Kidney glomerular epithelial cell (primary cell): ENCODE measurements around the gene ADAMTSL1.

ENCODE experiments used
- DNase-seq: peaks from one replicate; lab custom pipeline; 2025; lab: John Stamatoyannopoulos, UW

The ADAMTSL1 gene

DNA sequence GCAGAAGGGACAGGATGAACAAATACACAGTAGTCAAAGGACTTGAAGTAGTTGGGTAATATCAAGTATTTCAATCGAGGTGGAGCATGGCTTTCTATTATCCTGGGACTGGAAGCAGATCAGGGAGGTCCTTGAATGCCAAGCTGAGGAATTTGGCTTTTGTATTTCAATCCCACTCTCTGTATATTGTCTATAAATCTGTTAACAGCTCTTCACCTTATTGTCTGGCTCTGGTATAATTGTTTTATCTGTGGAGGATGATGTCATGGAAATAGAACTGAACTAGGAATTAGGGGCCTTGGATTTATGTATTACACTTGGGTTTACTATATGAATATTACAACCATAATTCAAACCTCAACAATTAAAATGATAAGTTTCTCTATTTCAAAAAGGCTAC, 6.3 kb upstream of the ADAMTSL1 start:
- DNase-seq = no peak

GRCh38 chr9:18472435-18472834, 1.5 kb upstream of the ADAMTSL1 start:
- no peak for DNase-seq

DNA sequence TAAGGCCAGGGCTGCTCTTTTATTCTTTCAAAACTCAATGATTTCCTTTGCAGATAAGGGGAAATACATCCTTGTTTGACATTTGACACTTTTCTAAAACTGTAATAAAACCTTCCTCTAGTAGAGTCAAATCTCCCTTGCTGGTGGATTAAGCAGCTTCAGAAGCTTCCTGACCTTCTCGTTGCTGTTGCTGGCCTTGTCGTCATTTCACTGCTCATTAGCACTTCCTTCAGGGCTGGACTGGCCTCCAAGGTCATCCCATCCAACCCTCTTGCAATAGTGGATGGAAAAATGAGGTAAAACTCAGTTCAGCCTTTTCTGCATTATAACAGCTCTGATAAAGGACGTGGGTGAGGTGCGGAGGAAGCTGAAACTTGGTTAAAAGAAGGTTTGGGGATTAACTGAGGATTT, 1.1 kb upstream of the ADAMTSL1 start:
- no peak for DNase-seq

- no peak for DNase-seq
Measured at GRCh38 chr9:18474783-18475182, 830 bp downstream of the ADAMTSL1 start.

DNA sequence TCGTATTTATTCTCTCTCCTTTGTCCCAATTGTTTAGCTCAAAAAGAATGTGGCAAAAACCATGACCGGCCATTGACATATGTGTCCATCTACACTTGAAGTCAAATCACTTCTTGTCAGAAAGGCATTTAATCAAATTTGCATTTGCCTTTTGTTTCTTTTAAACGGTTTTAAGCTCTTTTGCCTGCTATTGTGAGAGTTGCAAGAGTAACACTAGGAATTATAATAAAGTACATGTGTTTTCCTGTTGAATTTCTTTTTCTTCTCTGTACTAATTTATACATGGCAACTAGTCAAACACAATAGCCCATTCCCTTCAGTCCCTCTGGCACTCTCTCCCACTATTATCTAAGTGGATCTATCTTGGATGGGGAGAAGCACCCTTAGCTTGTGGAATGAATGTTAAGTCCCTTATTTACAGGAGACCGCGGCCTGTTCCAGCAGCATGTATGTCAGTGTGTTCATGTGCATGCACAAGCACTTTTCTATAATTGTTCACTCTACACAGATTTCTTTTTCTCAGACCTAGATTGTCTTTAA, 3.2 kb downstream of the ADAMTSL1 start:
- DNase-seq = no peak

GRCh38 chr9:18477719-18478118, 3.8 kb downstream of the ADAMTSL1 start:
- no peak for DNase-seq

DNA sequence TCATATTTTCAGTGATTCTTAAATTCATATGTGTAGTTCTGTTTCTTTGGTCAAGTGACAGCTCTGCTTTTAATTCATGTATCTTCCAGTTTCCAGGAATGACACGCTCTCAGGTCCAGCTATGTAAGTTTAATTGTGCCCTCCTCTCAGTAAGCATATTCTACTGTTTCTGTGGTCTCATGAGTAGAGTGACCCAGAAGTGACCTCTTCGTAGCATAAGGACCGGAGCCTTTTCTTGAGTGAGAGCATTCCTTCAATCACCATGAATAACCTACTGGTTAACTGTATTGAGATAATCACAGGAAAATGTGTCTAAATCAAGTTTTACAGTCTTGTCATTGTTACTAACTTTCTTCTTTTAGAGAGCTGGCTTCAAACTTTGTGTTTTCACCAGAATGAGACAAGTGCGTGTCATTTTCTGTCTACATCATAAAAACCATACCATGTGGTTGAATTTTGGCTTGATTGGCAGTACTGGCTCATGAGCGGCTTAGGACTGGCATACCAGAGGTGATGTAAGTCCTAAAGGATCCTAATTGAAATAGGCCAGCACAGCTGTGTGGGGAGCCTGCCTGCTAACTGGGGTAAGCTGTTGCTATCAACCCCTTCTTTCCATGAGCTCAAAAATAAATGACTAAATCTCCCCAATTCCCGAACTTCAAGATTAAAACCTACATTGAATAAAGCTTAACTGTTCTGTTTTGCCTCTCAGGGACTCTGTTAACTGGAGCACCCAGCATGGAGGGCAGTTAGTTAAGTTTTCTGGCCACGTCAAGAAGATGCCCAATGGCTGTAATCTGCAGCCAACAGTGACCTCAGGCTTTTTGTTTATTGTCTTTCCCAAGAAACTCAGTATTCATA, 4.8 kb downstream of the ADAMTSL1 start:
- DNase-seq = no peak

DNA sequence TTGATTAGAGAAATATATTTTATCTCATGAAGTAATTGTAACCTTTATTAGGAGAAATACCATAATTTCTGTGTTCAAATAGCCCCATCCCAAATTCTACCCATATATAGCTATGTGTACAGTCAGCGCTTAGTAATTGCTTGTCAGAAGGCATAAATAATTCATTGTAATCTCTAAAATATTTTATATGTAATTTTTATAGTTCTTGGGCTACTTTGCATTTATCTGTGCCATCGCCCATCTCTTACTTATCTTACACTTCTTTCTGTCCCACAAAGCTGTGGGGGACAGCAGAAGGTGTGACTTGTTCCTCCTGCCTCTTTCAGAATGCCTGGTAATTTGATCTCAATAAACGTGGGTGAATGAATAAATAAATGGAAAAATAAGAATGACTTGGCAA, 5.5 kb downstream of the ADAMTSL1 start:
- DNase-seq = no peak

GRCh38 chr9:18480662-18481093, 6.7 kb downstream of the ADAMTSL1 start:
- no peak for DNase-seq

GRCh38 chr9:18482371-18482770, 8.4 kb downstream of the ADAMTSL1 start:
- DNase-seq = no peak

DNA sequence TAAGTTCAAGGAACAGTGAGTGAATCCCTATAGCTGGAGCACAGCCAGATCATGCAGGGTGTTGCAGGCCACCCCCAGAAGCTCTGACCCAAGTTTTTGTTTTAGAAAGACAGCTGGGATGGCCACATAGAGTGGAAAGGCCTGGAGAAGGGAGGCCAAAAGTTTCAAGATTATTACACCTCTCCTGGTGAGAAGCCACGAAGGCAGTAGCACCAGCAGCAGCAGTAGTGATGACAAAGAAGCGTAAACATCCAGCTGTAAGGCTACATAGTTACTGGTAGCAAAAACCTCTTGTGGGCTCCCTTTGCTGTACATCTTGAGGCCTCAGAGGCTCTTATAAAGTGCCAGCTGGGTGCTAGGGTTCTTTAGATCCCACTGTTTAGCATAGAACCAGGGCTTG, 11.8 kb downstream of the ADAMTSL1 start:
- no peak for DNase-seq

DNA sequence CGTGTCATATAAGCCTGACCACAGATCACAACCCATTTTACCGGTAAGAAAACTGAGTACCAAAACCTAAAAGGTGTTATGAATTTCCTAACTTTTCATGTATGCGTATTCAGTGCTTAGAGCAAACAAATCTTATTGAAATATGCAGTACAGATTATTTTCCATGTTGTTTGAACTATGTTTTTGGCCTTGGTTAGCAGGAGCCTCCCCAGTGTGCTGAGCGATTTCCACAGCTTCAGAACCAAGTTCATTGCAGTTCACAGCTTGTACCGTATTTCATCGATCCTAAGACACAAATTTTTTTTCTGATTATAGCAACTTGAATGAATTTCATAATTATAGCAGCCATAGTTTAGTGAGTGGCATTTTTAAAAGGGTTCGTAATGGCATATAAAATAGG, 13.7 kb downstream of the ADAMTSL1 start:
- no peak for DNase-seq

DNA sequence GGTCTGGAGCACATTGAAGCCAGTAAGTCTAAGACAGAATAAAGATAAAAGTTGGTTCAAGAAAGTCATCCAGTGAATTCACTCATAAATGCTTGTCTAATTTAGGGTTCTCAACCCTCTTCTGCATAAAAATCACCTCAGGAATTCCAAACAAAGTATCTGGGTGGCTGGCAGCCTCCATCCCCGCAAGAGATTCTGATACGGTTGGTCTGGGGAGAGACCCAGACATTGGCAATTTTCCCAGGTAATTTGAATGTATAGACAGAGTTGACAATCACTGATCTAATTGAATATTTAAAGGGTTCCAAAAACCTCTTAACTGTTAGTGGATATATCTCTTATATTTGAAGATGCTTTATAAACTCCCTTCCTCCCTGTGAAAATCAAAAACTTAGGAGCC, 14.9 kb downstream of the ADAMTSL1 start:
- no peak for DNase-seq

- DNase-seq = no peak
Measured at GRCh38 chr9:18489861-18490260, 15.9 kb downstream of the ADAMTSL1 start.

- peak; percentile 95 for DNase-seq
Measured at GRCh38 chr9:18490641-18491370, 16.9 kb downstream of the ADAMTSL1 start.

DNA sequence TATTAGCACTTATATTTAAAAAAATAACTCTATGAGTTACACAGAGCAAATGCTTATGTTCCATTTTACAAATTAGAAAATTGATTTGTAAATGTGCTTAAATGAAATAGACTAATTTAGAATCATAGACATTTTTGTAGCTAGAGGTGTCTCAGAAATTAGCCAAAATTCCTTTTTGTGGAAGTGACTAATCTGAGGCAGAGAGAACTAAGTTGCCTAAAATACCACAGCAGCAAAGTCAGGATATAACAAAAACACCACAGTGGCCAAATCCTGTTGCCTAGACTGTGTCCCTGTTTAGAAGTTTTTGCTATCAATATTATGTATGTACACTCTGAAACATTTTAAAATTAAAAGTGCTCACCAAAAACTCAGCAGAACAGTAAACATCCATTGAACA, 18.7 kb downstream of the ADAMTSL1 start:
- DNase-seq = no peak

DNA sequence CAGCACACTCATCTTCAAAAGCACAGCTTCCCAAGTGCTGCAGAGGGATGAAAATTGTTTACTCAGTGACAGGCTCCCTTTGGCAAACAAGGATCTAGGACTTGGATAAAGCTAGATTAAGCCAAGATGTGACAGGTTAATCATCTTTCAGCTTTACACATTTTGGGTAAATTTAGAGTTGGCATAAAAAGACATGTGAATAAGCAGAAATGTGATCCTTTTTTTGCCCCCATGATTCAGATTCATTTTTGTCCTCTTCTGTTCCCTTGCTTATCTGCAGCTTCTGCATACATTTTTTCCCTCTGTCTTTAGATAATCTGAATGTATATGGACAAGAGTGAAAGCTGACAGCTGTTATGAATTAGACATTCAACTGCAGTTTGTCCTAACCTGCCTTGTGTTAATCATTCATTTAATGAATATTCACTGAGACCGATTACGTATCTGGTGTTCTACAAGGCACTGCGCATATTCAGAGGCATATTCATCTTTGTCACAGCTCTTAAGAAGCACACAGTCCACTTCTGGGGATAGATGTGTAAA, 19.6 kb downstream of the ADAMTSL1 start:
- no peak for DNase-seq

GRCh38 chr9:18495065-18495464, 21.1 kb downstream of the ADAMTSL1 start:
- no peak for DNase-seq

DNA sequence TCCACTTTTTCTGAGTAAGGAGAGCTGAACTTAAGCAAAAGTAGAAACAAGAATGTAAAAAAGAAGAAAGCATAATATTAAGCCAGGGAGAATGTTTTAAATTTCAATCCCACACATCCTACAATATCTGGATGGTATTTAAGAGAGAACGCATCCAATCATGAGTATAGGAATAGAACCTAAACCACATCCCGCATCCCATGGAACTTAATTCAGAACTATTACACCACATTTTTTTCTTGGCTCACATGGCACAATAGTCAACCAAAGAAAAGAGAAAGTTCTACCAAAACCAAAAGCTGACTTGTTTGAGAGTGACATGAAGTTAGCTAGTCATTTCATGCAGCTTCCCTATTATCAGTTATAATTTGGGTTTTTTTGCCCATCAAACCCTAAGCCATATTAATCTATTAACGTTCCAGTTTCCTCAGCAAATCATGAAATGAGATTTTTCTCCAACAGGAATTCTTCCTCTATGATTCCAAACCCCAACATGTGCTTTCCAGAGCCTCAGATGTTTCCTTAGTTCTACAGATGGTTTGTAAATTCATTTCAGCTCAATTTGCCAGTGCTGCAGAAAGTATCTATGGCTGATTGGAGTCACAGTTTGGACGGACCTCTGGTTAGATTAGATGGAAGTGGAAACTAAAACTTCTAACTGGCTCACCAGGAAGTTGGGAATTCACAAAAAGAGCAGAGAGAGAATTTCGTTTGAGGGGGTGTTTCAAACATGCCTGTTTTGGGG, 22.5 kb downstream of the ADAMTSL1 start:
- DNase-seq = no peak

- no peak for DNase-seq
Measured at GRCh38 chr9:18499062-18499461, 25.1 kb downstream of the ADAMTSL1 start.

GRCh38 chr9:18499980-18500379, 26.0 kb downstream of the ADAMTSL1 start:
- DNase-seq = peak; percentile 23

DNA sequence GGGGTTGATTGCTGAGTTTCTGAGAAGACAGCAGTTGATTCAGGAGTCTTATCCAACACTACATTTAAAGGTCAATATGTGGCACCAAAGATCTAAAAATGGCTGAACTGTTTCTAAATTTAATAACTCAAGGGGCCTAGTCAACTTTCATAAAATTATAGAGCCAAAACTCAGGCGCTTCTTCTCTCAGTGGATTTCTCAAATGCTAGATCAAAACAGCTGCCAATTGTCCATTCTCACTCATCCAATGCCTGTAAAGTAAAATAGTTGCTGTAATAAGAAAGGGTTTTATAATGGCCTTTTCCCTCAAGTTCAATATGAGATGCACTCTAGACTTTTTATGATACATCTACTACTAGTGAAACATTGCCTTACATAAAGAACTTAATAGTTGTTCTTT, 26.5 kb downstream of the ADAMTSL1 start:
- DNase-seq = no peak
